Spinal cord (tissue), 10 donors: ENCODE data around the gene TMEM19. TPM values are rescaled to one million over a fixed set of nuclear protein-coding genes. Genes with fewer than 3 reads are reported as not detected.

Experiments
- DNase-seq, 6 donors: peaks; one replicate each; pipeline versions ENCODE4 v3.0.0 to v3.0.0-alpha.2; 2013 to 2015; ENCODE audit warnings: low spot score in 6 of 6, low read depth in 4 of 6
- H3K27ac ChIP-seq: one replicate; pipeline ENCODE4 v1.5.1; 2013; ENCODE audit warnings: low read depth, low read length, control low read depth
- H3K27me3 ChIP-seq: one replicate; pipeline ENCODE4 v1.6.1; 2013; ENCODE audit warnings: low read length; ENCODE audit not compliant: control insufficient read depth, insufficient read depth
- H3K36me3 ChIP-seq: one replicate; pipeline ENCODE4 v1.6.1; 2013; ENCODE audit warnings: low read length; ENCODE audit not compliant: control insufficient read depth, insufficient read depth
- H3K4me1 ChIP-seq: one replicate; pipeline ENCODE4 v1.6.1; 2013; ENCODE audit warnings: low read length; ENCODE audit not compliant: control insufficient read depth, insufficient read depth
- H3K4me3 ChIP-seq: one replicate; pipeline ENCODE4 v1.5.1; 2013; ENCODE audit warnings: low read depth, low read length, control low read depth
- H3K9me3 ChIP-seq: one replicate; pipeline ENCODE4 v1.6.1; 2013; ENCODE audit warnings: low read length; ENCODE audit not compliant: control insufficient read depth, insufficient read depth
- WGBS: methylation state at CpG from one replicate; pipeline ENCODE4 v1.1.5; 2013; ENCODE audit warnings: missing lambda C conversion rate; ENCODE audit not compliant: insufficient coverage; 5-methylcytosine and 5-hydroxymethylcytosine counted together
- long read RNA-seq, 4 donors: transcript quantifications; one replicate each; lab custom pipeline, GENCODE V29; 2026
- polyA plus RNA-seq, 2 donors: library from polyadenylated mRNA; unstranded; fragments of 120-200 nt; gene quantifications; one replicate each; pipeline ENCODE4 v1.2.1, GENCODE V29; 2013; ENCODE audit not compliant: insufficient read length in 2 of 2
- total RNA-seq, 2 donors: library from RNA; depleted of rRNA in 1 of 2; stranded (reverse); fragments of 120-200 nt in 1 of 2; fragments of >200 nt in 1 of 2; gene quantifications; one replicate each; pipeline versions ENCODE4 v1.2.3 to v1.2.4, GENCODE V29; 2013 to 2014
- donor health status: healthy.

Gene TMEM19
- total RNA-seq (10 to 100 TPM; 42.6 to 58.1 TPM), polyA plus RNA-seq (10 to 100 TPM; 29.2 to 34.8 TPM)
- long read RNA-seq, donor 1, full-length matches to known transcripts: 11 of 11 reads
- long read RNA-seq, donor 1, partial matches to known transcripts: 0 of 11 reads
- long read RNA-seq, donor 1, other reads (novel, unspliced or antisense): 0 of 11 reads
- long read RNA-seq, donor 2, full-length matches to known transcripts: 6 of 6 reads
- long read RNA-seq, donor 2, partial matches to known transcripts: 0 of 6 reads
- long read RNA-seq, donor 2, other reads (novel, unspliced or antisense): 0 of 6 reads
- long read RNA-seq, donor 3, full-length matches to known transcripts: 8 of 8 reads
- long read RNA-seq, donor 3, partial matches to known transcripts: 0 of 8 reads
- long read RNA-seq, donor 3, other reads (novel, unspliced or antisense): 0 of 8 reads
- long read RNA-seq, donor 4, full-length matches to known transcripts: 2 of 15 reads
- long read RNA-seq, donor 4, partial matches to known transcripts: 13 of 15 reads
- long read RNA-seq, donor 4, other reads (novel, unspliced or antisense): 0 of 15 reads

GRCh38 chr12:71685914-71686657 is at the start of gene TMEM19:
TSS of gene TMEM19 (plus strand) at chr12:71686082. CDS start at chr12:71686681, 599 bp downstream.
- peak; percentile 74 to 95 (median 84) for DNase-seq
- peak within 1 kb of the TSS; percentile 88 for H3K4me3 ChIP-seq
- no peaks in the 10 kb centered on the region for H3K27me3 ChIP-seq
- H3K36me3 ChIP-seq: no peaks in the 10 kb centered on the region
- H3K9me3 ChIP-seq: no peaks in the 10 kb centered on the region
- peak within 1 kb of the TSS; percentile 92 for H3K27ac ChIP-seq
- 0% methylated on average over 54 of the region's 63 CpGs for WGBS
- peaks cover 16% of the 10 kb centered on the region for H3K4me1 ChIP-seq

GRCh38 chr12:71636704-71637115 is 49.2 kb upstream of the TMEM19 start:
- WGBS: no CpG with 5 or more reads among the region's 3 CpGs
- H3K9me3 ChIP-seq: no peaks in the 10 kb centered on the region
- H3K36me3 ChIP-seq: peaks cover 13% of the 10 kb centered on the region
- no peak overlapping the region for H3K4me3 ChIP-seq
- peak; percentile 21 to 89 (median 42) for DNase-seq
- H3K27ac ChIP-seq: no peak overlapping the region
- no peaks in the 10 kb centered on the region for H3K4me1 ChIP-seq
- no peaks in the 10 kb centered on the region for H3K27me3 ChIP-seq

GRCh38 chr12:71638499-71638898 is 47.4 kb upstream of the TMEM19 start:
- peaks cover 18% of the 10 kb centered on the region for H3K36me3 ChIP-seq
- no peaks in the 10 kb centered on the region for H3K9me3 ChIP-seq
- no peaks in the 10 kb centered on the region for H3K4me1 ChIP-seq
- no peaks in the 10 kb centered on the region for H3K27me3 ChIP-seq
- no peak for DNase-seq
- H3K4me3 ChIP-seq: no peak overlapping the region
- no peak overlapping the region for H3K27ac ChIP-seq

- H3K27me3 ChIP-seq: no peaks in the 10 kb centered on the region
- H3K9me3 ChIP-seq: no peaks in the 10 kb centered on the region
- H3K4me1 ChIP-seq: no peaks in the 10 kb centered on the region
- peaks cover 21% of the 10 kb centered on the region for H3K36me3 ChIP-seq
- no peak for DNase-seq
- H3K27ac ChIP-seq: no peak overlapping the region
- WGBS: 100% methylated on average over 1 of the region's 2 CpGs
- no peak overlapping the region for H3K4me3 ChIP-seq
Measured at GRCh38 chr12:71639341-71639760, 46.5 kb upstream of the TMEM19 start.

- no peaks in the 10 kb centered on the region for H3K4me1 ChIP-seq
- H3K4me3 ChIP-seq: no peak overlapping the region
- no peak overlapping the region for H3K27ac ChIP-seq
- DNase-seq: no peak
- no peaks in the 10 kb centered on the region for H3K9me3 ChIP-seq
- 100% methylated on average over 1 of the region's 2 CpGs for WGBS
- H3K27me3 ChIP-seq: no peaks in the 10 kb centered on the region
- peaks cover 24% of the 10 kb centered on the region for H3K36me3 ChIP-seq
Measured at GRCh38 chr12:71640316-71640715, 45.6 kb upstream of the TMEM19 start.

- no peaks in the 10 kb centered on the region for H3K27me3 ChIP-seq
- H3K4me1 ChIP-seq: no peaks in the 10 kb centered on the region
- no peak overlapping the region for H3K4me3 ChIP-seq
- H3K36me3 ChIP-seq: peaks cover 24% of the 10 kb centered on the region
- no CpG with 5 or more reads among the region's 2 CpGs for WGBS
- H3K9me3 ChIP-seq: no peaks in the 10 kb centered on the region
- H3K27ac ChIP-seq: no peak overlapping the region
- DNase-seq: no peak
Measured at GRCh38 chr12:71641390-71641789, 44.5 kb upstream of the TMEM19 start.

- Histone ChIP-seq H3K4me3 (no peak overlapping the region), H3K27me3 (no peaks in the 10 kb centered on the region), H3K9me3 (no peaks in the 10 kb centered on the region), H3K27ac (no peak overlapping the region), H3K4me1 (no peaks in the 10 kb centered on the region), H3K36me3 (peaks cover 22% of the 10 kb centered on the region)
- no CpG with 5 or more reads among the region's 2 CpGs for WGBS
- no peak for DNase-seq
Measured at GRCh38 chr12:71642264-71642663, 43.6 kb upstream of the TMEM19 start.

- H3K9me3 ChIP-seq: no peaks in the 10 kb centered on the region
- no peaks in the 10 kb centered on the region for H3K27me3 ChIP-seq
- no peak for DNase-seq
- WGBS: 94% methylated on average over 3 of the region's 3 CpGs
- H3K27ac ChIP-seq: no peak overlapping the region
- peaks cover 14% of the 10 kb centered on the region for H3K36me3 ChIP-seq
- H3K4me3 ChIP-seq: no peak overlapping the region
- no peaks in the 10 kb centered on the region for H3K4me1 ChIP-seq
Measured at GRCh38 chr12:71645268-71645667, 40.6 kb upstream of the TMEM19 start.

GRCh38 chr12:71646512-71646911 is 39.4 kb upstream of the TMEM19 start:
- Histone ChIP-seq H3K27ac (no peak overlapping the region), H3K4me1 (no peaks in the 10 kb centered on the region), H3K27me3 (no peaks in the 10 kb centered on the region), H3K36me3 (peaks cover 11% of the 10 kb centered on the region), H3K4me3 (no peak overlapping the region), H3K9me3 (no peaks in the 10 kb centered on the region)
- DNase-seq: no peak
- 100% methylated on average over 1 of the region's 3 CpGs for WGBS
